Upper lobe of left lung (tissue), 6 donors: Measurements from ENCODE around the gene EEF2. TPM values are rescaled to one million over a fixed set of nuclear protein-coding genes. Genes with fewer than 3 reads are reported as not detected.

Experiments
- ATAC-seq, 2 donors: fragments of 200-7000 bp; cut with Tn5 transposase; one replicate each; pipeline ENCODE4 v1.9.1; 2022; ENCODE audit warnings: mild to moderate bottlenecking in 2 of 2, moderate library complexity in 2 of 2; ENCODE audit not compliant: low FRiP score in 2 of 2
- DNase-seq, 2 donors: peaks; one replicate each; pipeline ENCODE4 v3.0.0-alpha.2; 2019 to 2020
- H3K27ac ChIP-seq, 4 donors: fragments of 200-600 bp; sonication (generic); one replicate each; pipeline ENCODE4 v1.5.1; 2016 to 2019
- H3K27me3 ChIP-seq, 4 donors: fragments of 200-600 bp; sonication (generic); one replicate each; pipeline ENCODE4 v1.5.1; 2017 to 2019
- H3K36me3 ChIP-seq, 4 donors: fragments of 200-600 bp; sonication (generic); one replicate each; pipeline ENCODE4 v1.5.1; 2016 to 2019
- H3K4me1 ChIP-seq, 4 donors: fragments of 200-600 bp; sonication (generic); one replicate each; pipeline ENCODE4 v1.5.1; 2018 to 2019
- H3K4me3 ChIP-seq, 4 donors: fragments of 200-600 bp; sonication (generic); one replicate each; pipeline ENCODE4 v1.5.1; 2017 to 2019; ENCODE audit warnings: mild to moderate bottlenecking in 2 of 4, moderate library complexity in 1 of 4
- H3K9me3 ChIP-seq, 4 donors: fragments of 200-600 bp; sonication (generic); one replicate each; pipeline ENCODE4 v1.5.1; 2018 to 2019
- EP300 ChIP-seq, 4 donors: sonication (generic); formaldehyde crosslinking; IDR thresholded peaks; one replicate each; pipeline ENCODE4 v1.5.1; 2017; ENCODE audit warnings: antibody characterized with exemption in 4 of 4, control low read depth in 2 of 4
- POLR2A ChIP-seq, 4 donors: fragments of 450-650 bp; IDR thresholded peaks; one replicate each; pipeline ENCODE4 v1.5.1; 2016 to 2017; ENCODE audit warnings: antibody characterized with exemption in 4 of 4, mild to moderate bottlenecking in 2 of 4
- POLR2AphosphoS5 ChIP-seq, 2 donors: sonication (generic); formaldehyde crosslinking; IDR thresholded peaks; one replicate each; pipeline ENCODE4 v1.5.1; 2017; ENCODE audit warnings: antibody characterized with exemption in 2 of 2
- WGBS, 2 donors: methylation state at CpG; one replicate each; pipeline ENCODE4 v1.1.5; 2017 to 2018; 5-methylcytosine and 5-hydroxymethylcytosine counted together
- small RNA-seq, 4 donors: library from RNA; depleted of rRNA; stranded (forward); fragments of <200 nt; gene quantifications; one replicate each; pipeline ENCODE3, GENCODE V24; 2016
- total RNA-seq, 6 donors: library from RNA; depleted of rRNA in 4 of 6; stranded (reverse); fragments of >200 nt in 4 of 6; gene quantifications; one replicate each; pipeline versions ENCODE4 v1.1.0 to v1.2.1, GENCODE V29; 2016 to 2021
- TF ChIP-seq, protein P1 (sequence below), 6 experiments: fragments of 450-650 bp in 4 of 6; fragments of 200-600 bp in 2 of 6; sonication (generic) in 2 of 6; IDR thresholded peaks; one replicate each; pipeline ENCODE4 v1.5.1; 2016 to 2019; ENCODE audit warnings: antibody characterized with exemption in 6 of 6
- donor health status: DM: no; HTN: no; CAD: no; lungs with moderate emphysema.
- donor health status: DM: no; HTN: yes; CAD: no; lungs with severe emphysema.

The EEF2 gene
- total RNA-seq, 6 donors from 2014 or later = 1,167 to 2,562 (median 1,758) TPM

DNA sequence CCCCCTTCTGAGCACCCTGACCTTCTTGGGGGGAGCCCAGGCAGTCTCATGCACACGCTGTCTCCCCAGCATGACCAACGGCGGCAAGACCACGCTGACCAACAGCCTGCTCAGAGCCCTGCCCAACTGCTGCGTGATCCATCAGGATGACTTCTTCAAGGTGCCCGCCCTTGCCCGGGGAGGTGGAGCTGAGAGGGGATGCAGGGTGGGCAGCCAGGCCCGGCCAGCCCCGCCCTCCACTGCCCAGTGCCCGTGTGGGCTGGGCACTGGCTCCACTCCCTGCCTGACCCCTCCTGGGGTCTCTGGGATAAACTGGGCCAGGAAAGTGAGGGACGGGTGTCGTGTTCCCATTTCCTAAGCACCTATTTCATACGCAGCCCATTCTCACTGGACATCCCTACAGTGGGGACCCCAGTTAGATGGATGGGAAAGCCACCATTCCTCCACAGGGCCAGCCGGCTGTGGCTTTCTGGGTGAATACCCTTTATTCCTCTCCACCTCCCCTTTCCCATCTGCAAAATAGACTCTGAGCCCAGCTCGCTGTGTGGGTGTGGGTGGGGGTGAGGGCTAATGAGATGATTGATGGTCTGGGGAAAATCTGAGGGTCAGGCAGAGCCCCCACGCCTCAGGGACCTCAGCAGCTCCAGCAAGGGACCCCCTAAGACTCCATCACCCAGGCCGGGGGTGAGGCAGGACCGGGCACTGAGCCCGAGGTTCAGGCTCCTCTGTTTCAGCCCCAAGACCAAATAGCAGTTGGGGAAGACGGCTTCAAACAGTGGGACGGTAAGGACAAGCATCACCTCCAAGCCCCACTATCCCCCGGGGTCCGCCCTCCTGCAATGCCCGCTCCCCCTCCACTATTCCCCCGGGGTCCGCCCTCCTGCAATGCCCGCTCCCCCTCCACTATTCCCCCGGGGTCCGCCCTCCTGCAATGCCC lies 48.5 kb downstream of the EEF2 start:
- H3K9me3 ChIP-seq = no peaks in the 10 kb centered on the region
- ATAC-seq (no peak), DNase-seq (no peak)
- no peak overlapping the region for H3K27ac ChIP-seq
- peaks cover 0 to 12% (median 7%) of the 10 kb centered on the region in 4 donors for H3K27me3 ChIP-seq
- WGBS, 2 donors = 79 to 83% methylated on average over 16 to 24 of the region's 29 CpGs
- TF ChIP-seq POLR2A (IDR thresholded peaks at IDR 0.05) (no peak), POLR2AphosphoS5 (IDR thresholded peaks at IDR 0.05) (no peak), EP300 (IDR thresholded peaks at IDR 0.05) (no peak)
- H3K36me3 ChIP-seq = no peaks in the 10 kb centered on the region
- H3K4me3 ChIP-seq = no peak overlapping the region
- peaks cover 0 to 8% (median 2%) of the 10 kb centered on the region in 4 donors for H3K4me1 ChIP-seq

DNA sequence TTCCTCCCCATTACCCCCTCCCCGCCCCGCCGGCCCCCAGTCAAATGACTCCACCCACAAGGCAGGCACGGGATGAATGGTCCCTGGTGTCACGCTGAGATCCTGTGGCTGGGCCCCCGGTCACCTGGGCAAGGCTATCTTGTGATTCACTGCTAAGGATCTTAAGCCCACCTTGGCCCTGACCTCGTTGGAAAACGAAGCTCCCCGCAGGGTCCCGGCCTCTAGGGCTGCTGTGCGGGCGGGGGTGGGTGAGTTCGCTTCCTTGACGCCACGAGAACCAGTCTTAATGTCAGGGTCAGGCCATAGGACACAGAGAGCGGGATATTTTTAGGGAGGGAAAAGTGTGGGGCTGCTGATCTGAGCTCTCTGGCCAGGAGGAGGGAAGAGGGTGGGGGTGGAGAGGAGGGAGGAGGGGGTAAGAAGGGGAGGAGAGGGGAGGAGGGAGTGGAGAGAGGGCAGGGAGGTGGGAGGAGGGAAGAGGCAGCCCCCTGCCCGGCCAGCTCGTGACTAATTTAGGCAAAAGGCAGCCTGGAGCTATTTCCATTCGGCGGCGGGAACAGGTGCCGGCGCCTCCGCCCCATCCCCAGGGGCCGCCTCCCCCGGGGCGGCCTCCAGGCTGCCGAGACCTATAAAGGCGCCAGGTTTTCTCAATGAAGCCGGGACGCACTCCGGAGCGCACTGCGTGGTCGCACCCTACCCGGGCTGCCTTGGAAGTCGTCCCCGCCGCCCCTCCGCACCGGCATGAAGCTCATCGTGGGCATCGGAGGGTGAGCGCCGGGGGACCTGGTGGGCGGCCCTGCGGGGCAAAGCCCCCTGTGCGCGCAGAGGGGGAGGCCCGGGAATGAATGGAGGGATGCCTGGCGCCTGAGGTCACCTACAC lies 52.1 kb downstream of the EEF2 start, which contains the start of gene NMRK2:
Gene NMRK2 (plus strand): TSS at position 139 of the 880 bp plus-strand sequence. CDS start 603 bp downstream, at position 742.
- peak in 1 of 2 donors; percentile 77 for DNase-seq
- 2% methylated on average over 35 to 38 of the region's 51 CpGs for WGBS, 2 donors
- Histone ChIP-seq H3K27me3 (peaks cover 0 to 12% (median 7%) of the 10 kb centered on the region in 4 donors), H3K9me3 (no peaks in the 10 kb centered on the region), H3K27ac (no peak within 1 kb of the TSS), H3K36me3 (no peaks in the 10 kb centered on the region), H3K4me1 (peaks cover 0 to 8% (median 2%) of the 10 kb centered on the region in 4 donors), H3K4me3 (no peak within 1 kb of the TSS)
- TF ChIP-seq, protein P1, sequence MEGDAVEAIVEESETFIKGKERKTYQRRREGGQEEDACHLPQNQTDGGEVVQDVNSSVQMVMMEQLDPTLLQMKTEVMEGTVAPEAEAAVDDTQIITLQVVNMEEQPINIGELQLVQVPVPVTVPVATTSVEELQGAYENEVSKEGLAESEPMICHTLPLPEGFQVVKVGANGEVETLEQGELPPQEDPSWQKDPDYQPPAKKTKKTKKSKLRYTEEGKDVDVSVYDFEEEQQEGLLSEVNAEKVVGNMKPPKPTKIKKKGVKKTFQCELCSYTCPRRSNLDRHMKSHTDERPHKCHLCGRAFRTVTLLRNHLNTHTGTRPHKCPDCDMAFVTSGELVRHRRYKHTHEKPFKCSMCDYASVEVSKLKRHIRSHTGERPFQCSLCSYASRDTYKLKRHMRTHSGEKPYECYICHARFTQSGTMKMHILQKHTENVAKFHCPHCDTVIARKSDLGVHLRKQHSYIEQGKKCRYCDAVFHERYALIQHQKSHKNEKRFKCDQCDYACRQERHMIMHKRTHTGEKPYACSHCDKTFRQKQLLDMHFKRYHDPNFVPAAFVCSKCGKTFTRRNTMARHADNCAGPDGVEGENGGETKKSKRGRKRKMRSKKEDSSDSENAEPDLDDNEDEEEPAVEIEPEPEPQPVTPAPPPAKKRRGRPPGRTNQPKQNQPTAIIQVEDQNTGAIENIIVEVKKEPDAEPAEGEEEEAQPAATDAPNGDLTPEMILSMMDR (IDR thresholded peaks at IDR 0.05) = no peak
- TF ChIP-seq POLR2AphosphoS5 (IDR thresholded peaks at IDR 0.05) (no peak), EP300 (IDR thresholded peaks at IDR 0.05) (no peak), POLR2A (IDR thresholded peaks at IDR 0.05) (no peak)
- ATAC-seq = no peak

- Histone ChIP-seq H3K4me3 (no peak overlapping the region), H3K27me3 (peaks cover 0 to 12% (median 7%) of the 10 kb centered on the region in 4 donors), H3K4me1 (peaks cover 0 to 8% (median 2%) of the 10 kb centered on the region in 4 donors), H3K9me3 (no peaks in the 10 kb centered on the region), H3K36me3 (no peaks in the 10 kb centered on the region), H3K27ac (no peak overlapping the region)
- ATAC-seq (peak in 1 of 2 donors; percentile 21), DNase-seq (no peak)
- no peak for TF ChIP-seq POLR2A (IDR thresholded peaks at IDR 0.05)
- no peak for TF ChIP-seq EP300 (IDR thresholded peaks at IDR 0.05)
- no peak for TF ChIP-seq POLR2AphosphoS5 (IDR thresholded peaks at IDR 0.05)
- TF ChIP-seq, protein P1 (IDR thresholded peaks at IDR 0.05) = no peak
- 50 to 67% methylated on average over 6 to 8 of the region's 8 CpGs for WGBS, 2 donors
Observed at GRCh38 chr19:3931041-3931440, 54.2 kb downstream of the EEF2 start.

Small RNA genes lying within 50 kb of the gene (small RNA-seq; reads per million reads assigned to genes)
- gene SNORD37 = 9.9 to 27.7 (median 18.7) reads per million in 4 donors

Other genes starting within 250 kb of the EEF2 start
- gene APBA3, start 223.8 kb downstream of the EEF2 start, total RNA-seq = 10 to 100 TPM; 13.4 to 92.2 (median 21.6) TPM
- 10 to 100 TPM; 16.8 to 83.9 (median 65.5) TPM for gene MRPL54, start 222.8 kb downstream of the EEF2 start, total RNA-seq
- gene RAX2, start 213.2 kb downstream of the EEF2 start, total RNA-seq = not detected
- gene MATK, start 199.1 kb downstream of the EEF2 start, total RNA-seq = 10 to 100 TPM in 5 of 6 donors, 1 to 10 TPM in 1; 9.6 to 20.1 (median 13.1) TPM
- 1 to 10 TPM in 1 of 6 donors, under 1 TPM in 2, not detected in 3; 0.11 to 4.2 (median 0.30) TPM for gene ZFR2, start 116.4 kb downstream of the EEF2 start, total RNA-seq
- not detected for gene ATCAY, start 104.8 kb downstream of the EEF2 start, total RNA-seq
- not detected for gene NMRK2, start 52.4 kb downstream of the EEF2 start, total RNA-seq
- 100 to 1,000 TPM in 1 of 6 donors, 10 to 100 TPM in 5; 54.3 to 107 (median 80.6) TPM for gene DAPK3, start 14.4 kb downstream of the EEF2 start, total RNA-seq
- gene PIAS4, start 22.3 kb upstream of the EEF2 start, total RNA-seq = 10 to 100 TPM; 13.7 to 53.4 (median 21.9) TPM
- gene ZBTB7A, start 81.4 kb upstream of the EEF2 start, total RNA-seq = 100 to 1,000 TPM in 1 of 6 donors, 10 to 100 TPM in 5; 54.1 to 131 (median 72.6) TPM
- 100 to 1,000 TPM in 5 of 6 donors, 10 to 100 TPM in 1; 86.8 to 170 (median 134) TPM for gene MAP2K2, start 138.7 kb upstream of the EEF2 start, total RNA-seq
- gene CREB3L3, start 168.2 kb upstream of the EEF2 start, total RNA-seq = under 1 TPM in 1 of 6 donors, not detected in 5; 0.14 TPM
- 10 to 100 TPM; 20.8 to 55.0 (median 27.8) TPM for gene SIRT6, start 197.1 kb upstream of the EEF2 start, total RNA-seq
- gene ANKRD24, start 197.2 kb upstream of the EEF2 start, total RNA-seq = 10 to 100 TPM in 1 of 6 donors, 1 to 10 TPM in 3, under 1 TPM in 2; 0.46 to 10.5 (median 1.3) TPM
- gene EBI3, start 244.1 kb upstream of the EEF2 start, total RNA-seq = 1 to 10 TPM; 1.7 to 7.4 (median 2.5) TPM